Uterus (tissue), 2 donors: ENCODE measurements around the gene NRG3.

Source experiments
- POLR2A ChIP-seq, 2 donors: fragments of 450-650 bp; IDR thresholded peaks; one replicate each; pipeline ENCODE4 v1.6.1; 2016; ENCODE audit warnings: antibody characterized with exemption in 2 of 2, mild to moderate bottlenecking in 1 of 2, moderate library complexity in 1 of 2
- TF ChIP-seq, protein P1 (sequence below), 4 experiments: fragments of 200-600 bp in 2 of 4; fragments of 450-650 bp in 2 of 4; sonication (generic) in 2 of 4; IDR thresholded peaks; one replicate each; pipeline ENCODE4 v1.5.1; 2016 to 2019; ENCODE audit warnings: antibody characterized with exemption in 4 of 4, mild to moderate bottlenecking in 2 of 4, moderate library complexity in 1 of 4

DNA sequence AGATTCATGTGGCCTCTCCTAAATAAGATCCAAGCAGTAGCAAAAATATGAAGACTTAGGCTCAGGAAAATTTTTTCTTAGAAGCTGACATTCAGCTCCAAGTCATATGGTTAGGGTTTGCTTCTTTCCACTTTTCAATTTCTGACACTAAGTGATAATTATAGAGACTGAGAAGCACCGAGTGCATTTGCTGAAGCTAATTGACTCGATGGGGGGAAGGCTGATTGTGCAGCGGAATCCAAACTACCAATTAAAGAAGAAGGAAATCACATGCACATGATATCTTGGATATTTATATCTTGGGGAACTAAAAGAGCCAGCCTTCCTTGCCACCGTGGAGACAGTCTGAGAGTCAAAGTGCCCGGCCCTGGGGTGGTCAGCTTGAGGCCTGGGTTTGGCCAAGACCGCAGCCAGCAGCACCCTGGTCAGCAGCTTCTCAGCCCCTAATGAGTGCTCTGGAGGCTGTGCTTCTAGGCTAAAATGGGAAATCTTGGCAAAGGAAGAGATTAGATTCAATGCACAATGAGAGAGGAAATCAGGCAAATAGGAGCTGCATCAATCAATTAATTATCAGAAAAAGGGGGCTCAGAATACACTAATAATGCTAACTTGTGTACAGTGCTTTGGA is 589.3 kb downstream of the NRG3 start:
- TF ChIP-seq, protein P1, sequence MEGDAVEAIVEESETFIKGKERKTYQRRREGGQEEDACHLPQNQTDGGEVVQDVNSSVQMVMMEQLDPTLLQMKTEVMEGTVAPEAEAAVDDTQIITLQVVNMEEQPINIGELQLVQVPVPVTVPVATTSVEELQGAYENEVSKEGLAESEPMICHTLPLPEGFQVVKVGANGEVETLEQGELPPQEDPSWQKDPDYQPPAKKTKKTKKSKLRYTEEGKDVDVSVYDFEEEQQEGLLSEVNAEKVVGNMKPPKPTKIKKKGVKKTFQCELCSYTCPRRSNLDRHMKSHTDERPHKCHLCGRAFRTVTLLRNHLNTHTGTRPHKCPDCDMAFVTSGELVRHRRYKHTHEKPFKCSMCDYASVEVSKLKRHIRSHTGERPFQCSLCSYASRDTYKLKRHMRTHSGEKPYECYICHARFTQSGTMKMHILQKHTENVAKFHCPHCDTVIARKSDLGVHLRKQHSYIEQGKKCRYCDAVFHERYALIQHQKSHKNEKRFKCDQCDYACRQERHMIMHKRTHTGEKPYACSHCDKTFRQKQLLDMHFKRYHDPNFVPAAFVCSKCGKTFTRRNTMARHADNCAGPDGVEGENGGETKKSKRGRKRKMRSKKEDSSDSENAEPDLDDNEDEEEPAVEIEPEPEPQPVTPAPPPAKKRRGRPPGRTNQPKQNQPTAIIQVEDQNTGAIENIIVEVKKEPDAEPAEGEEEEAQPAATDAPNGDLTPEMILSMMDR (IDR thresholded peaks at IDR 0.05), result no peak
- no peak for TF ChIP-seq POLR2A (IDR thresholded peaks at IDR 0.05)
